GM19463 (cell line): ENCODE measurements around the gene TECPR2.

Experiments used
- ATAC-seq: cut with Tn5 transposase; IDR thresholded peaks from one replicate; pipeline ENCODE4 v1.9.1; 2021; ENCODE audit warnings: mild to moderate bottlenecking, moderate library complexity; ENCODE audit not compliant: unreplicated experiment

TECPR2 gene

GRCh38 chr14:102461490-102462338 lies 99.0 kb downstream of the TECPR2 start:
- ATAC-seq = no peak

DNA sequence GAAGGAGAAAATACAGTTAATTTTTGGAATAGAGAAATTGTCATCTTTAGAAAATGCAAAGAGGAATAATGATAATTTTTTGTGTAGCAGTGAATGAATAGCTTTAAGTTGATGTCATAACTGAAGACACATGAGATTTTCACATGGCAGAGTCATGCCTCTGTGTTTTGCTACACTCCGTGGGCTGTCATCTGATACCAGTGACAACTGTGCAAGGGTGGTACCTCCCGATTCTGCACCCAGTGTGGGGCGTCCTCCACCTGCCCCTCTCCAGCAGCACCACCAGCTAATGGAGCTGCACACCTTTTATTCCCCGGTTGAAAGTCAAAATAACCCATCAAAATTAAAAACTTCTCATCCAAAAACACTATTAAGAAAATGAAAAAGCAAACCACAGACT lies 99.7 kb downstream of the TECPR2 start:
- no peak for ATAC-seq

GRCh38 chr14:102464006-102464405 lies 101.3 kb downstream of the TECPR2 start:
- ATAC-seq = no peak

DNA sequence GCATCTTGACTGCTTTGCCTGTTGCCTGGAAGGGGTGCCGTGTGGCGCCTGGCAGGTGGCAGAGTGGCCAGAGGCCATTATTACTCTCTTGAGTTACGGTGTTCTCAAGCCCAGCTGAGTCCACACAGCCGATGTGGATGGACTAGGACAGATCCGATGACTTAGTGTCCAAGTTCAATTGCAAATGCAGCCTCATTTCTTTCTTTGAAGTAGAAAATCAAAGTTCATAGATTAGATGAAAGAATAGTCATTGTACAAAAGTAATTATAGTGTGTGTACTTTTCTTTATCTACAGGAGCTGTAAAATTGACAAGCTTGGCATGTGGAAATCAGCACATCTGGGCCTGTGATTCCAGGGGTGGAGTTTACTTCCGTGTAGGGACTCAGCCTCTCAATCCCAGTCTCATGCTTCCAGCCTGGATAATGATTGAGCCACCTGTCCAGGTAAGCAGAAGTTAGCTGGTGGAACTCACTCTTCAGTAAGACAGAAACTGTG lies 102.2 kb downstream of the TECPR2 start:
- ATAC-seq = no peak

- no peak for ATAC-seq
These were observed 106.5 kb downstream of the TECPR2 start for GRCh38 chr14:102469261-102469660.

DNA sequence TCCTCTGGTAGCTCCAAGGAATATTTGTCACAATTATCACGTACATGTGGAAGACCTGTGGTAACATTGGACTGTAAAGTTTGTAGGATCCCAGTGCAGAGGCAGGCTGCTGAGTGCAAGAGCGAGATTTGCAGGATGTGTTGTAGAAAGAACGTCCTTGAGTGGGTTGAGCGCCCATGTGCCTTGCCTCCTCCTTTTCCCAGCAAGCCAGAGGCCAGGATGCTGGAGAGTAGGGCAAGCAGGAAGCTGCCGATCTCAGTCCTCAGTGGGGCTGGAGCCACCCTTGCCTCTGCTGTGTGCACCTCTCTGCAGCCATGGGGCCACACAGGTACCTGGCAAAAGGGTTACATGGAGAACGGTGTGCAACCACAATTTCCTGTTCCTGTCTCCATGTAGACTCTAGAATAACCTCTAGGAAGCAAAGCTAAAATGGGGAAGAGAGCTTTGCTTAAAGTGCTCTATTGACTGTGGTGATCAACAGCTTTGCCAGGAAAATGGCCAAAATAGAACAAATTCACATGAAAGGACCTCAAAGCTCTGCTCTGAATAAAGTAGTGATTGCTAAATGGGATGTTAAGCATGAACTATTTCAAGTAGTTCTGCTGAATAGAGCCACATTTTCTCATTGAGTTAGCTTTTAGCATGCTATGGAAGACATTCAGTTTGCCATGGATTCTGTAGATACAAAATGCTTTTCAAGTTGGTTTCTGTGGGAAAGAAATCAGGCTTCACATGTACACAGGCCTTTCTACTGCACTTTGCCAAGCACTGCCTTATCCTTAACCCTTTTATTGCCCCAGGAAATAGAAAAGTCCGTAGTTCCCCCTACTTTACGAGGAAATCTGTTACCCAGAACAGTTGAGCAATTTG lies 109.4 kb downstream of the TECPR2 start:
- no peak for ATAC-seq

DNA sequence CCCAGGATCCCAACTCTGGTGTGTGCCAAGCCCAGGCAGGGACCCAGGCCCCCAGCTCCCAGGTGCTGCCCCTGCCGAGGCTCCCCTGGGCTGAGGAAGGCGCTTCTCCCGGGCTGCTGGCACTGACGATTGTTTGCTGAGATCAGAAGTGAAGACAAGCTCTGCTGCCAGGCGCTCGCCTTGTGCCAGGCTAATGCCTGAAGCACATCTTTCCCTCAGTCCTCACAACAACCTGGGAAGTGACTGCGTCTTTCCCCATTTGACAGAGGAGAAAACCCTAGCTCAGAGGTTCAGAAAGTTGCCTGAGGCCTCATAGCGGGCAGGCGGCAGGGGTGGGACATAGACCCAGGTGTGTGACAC lies 110.0 kb downstream of the TECPR2 start:
- no peak for ATAC-seq

DNA sequence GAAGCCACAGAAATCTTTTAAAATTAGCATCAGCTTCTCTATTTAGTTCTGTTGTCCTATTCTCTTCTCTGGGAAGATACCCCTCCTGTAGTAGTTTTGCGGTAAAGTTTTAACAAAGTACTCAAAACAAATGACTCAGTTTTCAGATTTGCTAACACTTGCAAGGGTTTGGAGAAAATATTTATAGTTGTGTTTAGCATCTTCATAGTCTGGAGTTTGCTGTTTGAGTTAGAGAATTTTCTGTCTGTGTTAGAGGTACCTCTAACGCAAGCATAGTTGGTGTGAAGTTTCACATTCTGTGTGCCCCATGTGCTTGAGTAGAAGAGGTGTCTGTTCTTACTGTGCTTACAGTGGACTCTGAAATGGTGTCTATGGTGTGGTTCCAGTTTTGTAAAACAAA lies 110.8 kb downstream of the TECPR2 start:
- ATAC-seq = no peak

GRCh38 chr14:102474934-102475333 lies 112.2 kb downstream of the TECPR2 start:
- no peak for ATAC-seq

DNA sequence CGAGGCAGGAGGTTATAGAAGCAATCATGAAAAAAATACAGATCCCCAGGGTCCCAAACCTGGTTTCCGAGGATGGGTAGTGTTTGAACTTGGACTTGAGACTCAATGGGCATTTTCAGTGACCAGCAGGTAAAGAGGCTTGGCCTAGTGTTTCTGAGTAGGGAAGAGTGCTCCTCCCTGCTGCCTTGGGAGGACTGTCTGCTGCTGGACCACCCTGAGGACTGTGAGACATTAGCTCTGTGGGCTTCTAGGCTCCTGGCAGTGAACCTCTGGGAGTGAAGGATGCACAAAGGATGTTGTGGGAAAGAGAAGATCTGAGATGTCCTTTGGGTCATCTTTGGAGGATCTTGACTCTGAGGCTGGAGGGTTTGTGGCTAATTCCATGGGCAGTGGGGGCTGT lies 116.4 kb downstream of the TECPR2 start:
- no peak for ATAC-seq

GRCh38 chr14:102479777-102480176 lies 117.0 kb downstream of the TECPR2 start:
- no peak for ATAC-seq

DNA sequence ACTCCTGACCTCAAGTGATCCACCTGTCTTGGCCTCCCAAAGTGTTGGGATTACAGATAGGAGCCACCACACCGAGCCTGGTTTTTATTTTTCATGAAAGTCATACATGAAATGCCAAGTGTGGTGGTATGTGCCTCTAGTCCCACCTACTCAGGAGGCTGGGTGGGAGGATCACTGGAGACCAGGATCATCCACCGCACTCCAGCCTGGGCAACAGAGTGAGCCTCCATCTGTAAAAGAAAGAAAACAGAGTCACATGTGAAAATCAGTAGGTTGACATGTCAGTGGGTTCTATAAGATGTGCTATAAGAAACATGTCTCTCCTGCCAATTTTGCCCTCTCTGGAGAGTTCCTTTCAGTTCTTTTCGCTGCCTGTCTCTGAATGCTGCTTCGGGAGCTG lies 118.6 kb downstream of the TECPR2 start:
- no peak for ATAC-seq

DNA sequence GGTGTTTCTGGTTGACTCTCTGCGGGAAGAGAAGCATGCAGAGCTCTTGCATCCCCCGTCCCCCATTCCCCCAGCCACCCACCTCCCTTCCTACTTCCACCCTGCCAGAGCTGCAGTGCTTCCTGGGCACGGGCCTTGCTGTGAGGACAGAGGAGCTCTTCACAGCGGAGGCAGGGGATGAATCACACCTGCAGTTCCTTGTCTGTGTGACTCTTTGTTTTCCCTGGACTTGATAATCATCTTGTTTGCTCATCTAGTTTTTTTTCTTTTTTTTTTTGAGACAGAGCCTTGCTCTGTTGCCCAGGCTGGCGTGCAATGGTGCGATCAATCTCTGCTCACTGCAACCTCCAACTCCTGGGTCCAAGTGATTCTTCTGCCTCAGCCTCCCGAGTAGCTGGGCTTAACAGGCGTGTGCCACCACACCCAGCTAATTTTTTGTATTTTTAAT lies 119.1 kb downstream of the TECPR2 start:
- no peak for ATAC-seq

- no peak for ATAC-seq
These were observed 121.6 kb downstream of the TECPR2 start for GRCh38 chr14:102484316-102484715.

DNA sequence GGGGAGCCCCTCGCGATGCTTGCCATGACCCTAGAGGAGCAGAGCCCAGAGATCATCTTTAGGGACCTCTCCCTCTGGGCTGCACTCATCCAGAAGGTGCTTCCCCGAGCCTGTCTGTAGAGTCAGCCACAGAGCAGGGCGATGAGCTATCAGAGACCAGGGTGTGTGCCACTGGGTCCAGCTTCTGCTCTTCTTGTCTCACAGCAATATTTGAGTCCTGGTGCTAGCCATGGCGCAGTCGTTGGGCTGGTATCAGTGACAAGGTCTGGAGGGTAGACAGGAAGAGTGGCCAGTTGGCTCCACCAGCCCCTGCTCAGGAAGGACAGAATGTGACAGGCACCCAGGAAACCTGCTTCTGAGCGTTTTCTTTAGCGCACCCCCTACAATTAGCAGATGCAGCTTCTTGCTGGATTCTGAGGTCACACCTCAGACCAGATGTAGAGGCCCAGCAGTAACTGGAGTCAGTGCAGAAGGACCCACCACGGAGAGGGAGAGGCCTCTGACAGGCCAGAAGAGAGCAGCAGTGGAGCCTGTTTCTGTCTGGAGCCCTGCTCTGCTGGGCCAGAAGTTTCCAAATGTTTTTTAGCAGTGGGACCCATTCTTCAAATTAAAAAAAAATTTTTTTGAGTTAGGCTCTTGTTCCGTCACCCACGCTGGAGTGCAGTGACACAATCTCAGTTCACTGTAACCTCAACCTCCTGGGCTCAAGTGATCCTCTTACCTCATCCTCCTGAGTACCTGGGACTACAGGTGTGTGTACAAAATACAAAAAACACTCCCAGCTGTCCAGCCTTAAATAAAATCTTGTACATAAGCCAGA lies 123.2 kb downstream of the TECPR2 start:
- ATAC-seq = no peak

GRCh38 chr14:102486513-102487203 lies 123.9 kb downstream of the TECPR2 start:
- no peak for ATAC-seq

- ATAC-seq = no peak
These were observed 124.5 kb downstream of the TECPR2 start for GRCh38 chr14:102487204-102487577.

DNA sequence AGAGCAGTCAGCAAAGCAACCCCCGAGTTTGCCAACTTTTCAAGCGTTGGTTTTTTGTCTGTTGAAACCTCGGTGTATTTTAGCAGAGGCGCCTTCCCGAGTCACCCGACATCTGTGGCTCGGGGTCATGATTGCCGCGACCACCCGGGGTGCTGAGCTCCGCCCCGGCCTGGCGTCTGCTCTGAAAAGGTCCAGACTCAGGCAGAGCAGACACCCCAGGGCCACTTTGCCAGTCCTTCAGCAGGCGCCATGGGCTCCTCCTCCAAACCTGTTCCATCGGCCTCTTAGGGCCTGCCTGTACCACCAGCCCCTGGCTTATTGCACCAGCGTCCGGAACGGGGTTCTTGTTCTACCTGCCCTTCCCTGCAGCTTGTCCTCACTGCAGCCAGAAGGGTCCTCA lies 127.7 kb downstream of the TECPR2 start:
- no peak for ATAC-seq

- no peak for ATAC-seq
These were observed 128.6 kb downstream of the TECPR2 start for GRCh38 chr14:102491366-102491765.

DNA sequence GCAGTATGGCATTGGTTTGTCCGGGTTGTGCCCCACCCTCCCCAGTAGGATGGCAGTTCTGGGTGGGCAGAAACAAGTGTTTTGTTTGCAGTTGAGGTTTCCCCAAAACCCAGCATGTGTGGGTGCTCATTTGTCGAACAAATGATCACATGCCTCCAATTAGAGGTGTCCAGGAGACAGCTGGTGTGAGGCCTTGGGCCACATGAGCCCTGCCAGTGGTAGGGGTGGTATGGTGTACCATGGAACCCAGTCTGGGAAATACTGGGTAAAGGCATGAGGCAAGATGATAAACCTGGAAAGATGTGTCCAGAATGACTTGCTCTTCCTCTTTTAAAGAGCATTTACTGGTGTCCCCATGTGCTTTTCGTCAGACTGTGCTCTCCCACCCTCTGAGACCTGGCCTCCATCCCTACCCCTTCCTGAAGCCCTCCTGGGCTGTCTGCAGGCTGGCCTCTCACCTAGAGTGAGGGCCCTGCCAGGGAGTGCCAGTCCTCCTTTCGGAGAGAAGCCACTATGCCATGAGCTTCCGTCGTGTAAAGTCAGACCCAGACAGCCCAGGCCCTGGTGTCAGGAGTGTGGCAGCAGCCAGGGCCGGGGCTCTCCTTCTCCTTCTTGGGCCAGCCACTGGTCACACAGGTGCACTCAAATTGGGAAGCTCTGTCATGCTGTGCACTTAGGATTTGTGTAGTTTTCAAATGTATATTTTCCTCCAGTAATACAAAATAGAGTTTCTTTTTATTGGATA lies 129.2 kb downstream of the TECPR2 start:
- ATAC-seq = no peak
